ENCODE results near the gene FRMPD4. TPM values are rescaled to one million over a fixed set of nuclear protein-coding genes. Genes with fewer than 3 reads are reported as not detected.

The FRMPD4 gene
- total RNA-seq, 3 donors from 2014 or later (not counting 1 experiment from before 2014, with no cell fraction given), result not detected

GRCh38 chrX:12240491-12240890, 102.2 kb downstream of the FRMPD4 start:
- H3K27me3 ChIP-seq (ENCODE audit: control insufficient read depth, insufficient read depth, low read length), result no peaks in the 10 kb centered on the region
- ATAC-seq (no peak), DNase-seq (no peak)
- Mint-ChIP-seq H3K27ac (no peak overlapping the region), H3K4me1 (no peaks in the 10 kb centered on the region), H3K9me3 (no peaks in the 10 kb centered on the region), H3K4me3 (no peak overlapping the region), H3K36me3 (no peaks in the 10 kb centered on the region), H3K27me3 (ENCODE audit: low read depth in 2 of 2) (no peaks in the 10 kb centered on the region)
- H3K36me3 ChIP-seq (ENCODE audit: control insufficient read depth, insufficient read depth, low read length), result no peaks in the 10 kb centered on the region
- intact Hi-C loops (cut with micrococcal nuclease), result no loop called here
- TF ChIP-seq, protein P1, sequence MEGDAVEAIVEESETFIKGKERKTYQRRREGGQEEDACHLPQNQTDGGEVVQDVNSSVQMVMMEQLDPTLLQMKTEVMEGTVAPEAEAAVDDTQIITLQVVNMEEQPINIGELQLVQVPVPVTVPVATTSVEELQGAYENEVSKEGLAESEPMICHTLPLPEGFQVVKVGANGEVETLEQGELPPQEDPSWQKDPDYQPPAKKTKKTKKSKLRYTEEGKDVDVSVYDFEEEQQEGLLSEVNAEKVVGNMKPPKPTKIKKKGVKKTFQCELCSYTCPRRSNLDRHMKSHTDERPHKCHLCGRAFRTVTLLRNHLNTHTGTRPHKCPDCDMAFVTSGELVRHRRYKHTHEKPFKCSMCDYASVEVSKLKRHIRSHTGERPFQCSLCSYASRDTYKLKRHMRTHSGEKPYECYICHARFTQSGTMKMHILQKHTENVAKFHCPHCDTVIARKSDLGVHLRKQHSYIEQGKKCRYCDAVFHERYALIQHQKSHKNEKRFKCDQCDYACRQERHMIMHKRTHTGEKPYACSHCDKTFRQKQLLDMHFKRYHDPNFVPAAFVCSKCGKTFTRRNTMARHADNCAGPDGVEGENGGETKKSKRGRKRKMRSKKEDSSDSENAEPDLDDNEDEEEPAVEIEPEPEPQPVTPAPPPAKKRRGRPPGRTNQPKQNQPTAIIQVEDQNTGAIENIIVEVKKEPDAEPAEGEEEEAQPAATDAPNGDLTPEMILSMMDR (IDR thresholded peaks at IDR 0.05), result no peak
- no peak overlapping the region for H3K27ac ChIP-seq (ENCODE audit: low read length)
- no peak overlapping the region for H3K4me3 ChIP-seq (ENCODE audit: low read length)
- no peaks in the 10 kb centered on the region for H3K4me1 ChIP-seq (ENCODE audit: control insufficient read depth, insufficient read depth, low read length)
- H3K9me3 ChIP-seq (ENCODE audit: control insufficient read depth, insufficient read depth, low read length), result no peaks in the 10 kb centered on the region
- WGBS (ENCODE audit: insufficient coverage), result 88% methylated on average over 1 of the region's 1 CpG

DNA sequence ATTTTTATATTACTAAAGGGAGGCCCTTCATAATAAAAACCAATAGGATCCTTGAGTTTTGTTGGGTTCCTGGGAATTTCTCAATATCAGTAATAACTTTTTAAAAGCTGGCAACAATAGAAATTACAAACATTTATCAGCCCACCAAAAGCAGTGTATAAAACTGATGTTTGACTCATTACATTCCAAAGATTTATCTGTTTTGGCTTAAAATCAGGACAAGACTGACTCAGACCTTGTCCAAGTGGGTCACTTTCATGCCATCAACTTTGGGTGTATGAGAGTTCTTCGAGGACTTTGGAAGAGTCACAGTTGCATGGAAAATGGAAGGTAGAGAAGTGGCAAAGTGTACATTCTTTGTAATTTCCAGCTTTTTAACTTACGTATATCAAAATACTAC, 102.8 kb downstream of the FRMPD4 start:
- no peak overlapping the region for H3K4me3 Mint-ChIP-seq
- Histone ChIP-seq H3K27me3 (ENCODE audit: control insufficient read depth, insufficient read depth, low read length) (no peaks in the 10 kb centered on the region), H3K36me3 (ENCODE audit: control insufficient read depth, insufficient read depth, low read length) (no peaks in the 10 kb centered on the region), H3K4me1 (ENCODE audit: control insufficient read depth, insufficient read depth, low read length) (no peaks in the 10 kb centered on the region), H3K9me3 (ENCODE audit: control insufficient read depth, insufficient read depth, low read length) (no peaks in the 10 kb centered on the region), H3K4me3 (ENCODE audit: low read length) (no peak overlapping the region), H3K27ac (ENCODE audit: low read length) (no peak overlapping the region)
- ATAC-seq, result no peak
- no peaks in the 10 kb centered on the region for H3K4me1 Mint-ChIP-seq
- no peaks in the 10 kb centered on the region for H3K9me3 Mint-ChIP-seq
- DNase-seq, result no peak
- intact Hi-C loops (cut with micrococcal nuclease), result no loop called here
- H3K36me3 Mint-ChIP-seq, result no peaks in the 10 kb centered on the region
- TF ChIP-seq, protein P1 (IDR thresholded peaks at IDR 0.05), result no peak
- H3K27ac Mint-ChIP-seq, result no peak overlapping the region
- no peaks in the 10 kb centered on the region for H3K27me3 Mint-ChIP-seq (ENCODE audit: low read depth in 2 of 2)
- WGBS (ENCODE audit: insufficient coverage), result 89% methylated on average over 2 of the region's 2 CpGs

DNA sequence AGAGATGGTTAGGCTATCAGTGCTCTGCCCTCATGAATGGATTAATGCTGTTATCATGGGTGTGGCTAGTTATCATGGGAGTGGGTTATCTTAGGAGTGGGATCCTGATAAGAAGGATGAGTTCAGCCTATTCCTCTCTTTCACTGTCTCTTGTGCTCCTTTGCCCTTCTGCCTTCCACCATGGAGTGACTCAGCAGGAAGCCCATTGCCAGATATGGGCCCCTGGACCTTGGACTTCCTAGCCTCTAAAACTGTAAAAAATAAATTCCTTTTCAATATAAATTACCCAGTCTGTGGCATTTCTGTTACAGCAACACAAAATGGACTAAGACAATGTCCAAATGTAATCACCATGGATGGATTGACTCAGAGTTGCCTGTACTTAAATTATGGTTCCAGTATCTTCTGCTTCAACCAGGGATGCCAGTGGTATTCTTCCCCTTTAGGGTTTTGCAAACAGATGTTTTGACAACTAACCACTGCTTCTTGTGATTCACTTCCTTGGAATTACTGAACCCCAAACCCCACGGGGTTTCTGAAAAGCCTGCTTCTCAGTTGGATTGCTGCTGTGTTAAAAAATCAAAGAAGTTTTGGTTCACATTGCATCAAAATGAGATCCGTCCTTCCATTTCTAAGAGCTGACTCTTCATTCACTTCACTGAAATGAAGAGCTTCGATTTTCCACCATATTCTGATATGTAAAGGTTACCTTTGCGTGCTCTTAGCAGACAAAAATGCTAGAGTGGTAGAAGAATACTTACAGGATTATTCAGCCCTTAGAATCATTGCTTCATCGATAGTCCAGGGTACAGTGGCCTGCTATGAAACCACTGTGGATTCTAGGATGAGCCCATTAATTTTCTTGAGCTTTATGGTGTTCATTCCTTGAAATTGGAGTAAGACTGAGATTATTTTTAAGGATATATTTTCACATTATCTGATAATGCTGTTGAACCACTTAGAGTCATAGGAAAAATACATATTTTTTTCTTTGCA, 107.7 kb downstream of the FRMPD4 start:
- Mint-ChIP-seq H3K4me3 (no peak overlapping the region), H3K27ac (no peak overlapping the region), H3K36me3 (no peaks in the 10 kb centered on the region), H3K27me3 (ENCODE audit: low read depth in 2 of 2) (no peaks in the 10 kb centered on the region), H3K4me1 (no peaks in the 10 kb centered on the region), H3K9me3 (peaks cover 0 to 2% of the 10 kb centered on the region in 2 donors)
- Histone ChIP-seq H3K4me1 (ENCODE audit: control insufficient read depth, insufficient read depth, low read length) (no peaks in the 10 kb centered on the region), H3K4me3 (ENCODE audit: low read length) (no peak overlapping the region), H3K9me3 (ENCODE audit: control insufficient read depth, insufficient read depth, low read length) (no peaks in the 10 kb centered on the region), H3K36me3 (ENCODE audit: control insufficient read depth, insufficient read depth, low read length) (no peaks in the 10 kb centered on the region), H3K27ac (ENCODE audit: low read length) (no peak overlapping the region), H3K27me3 (ENCODE audit: control insufficient read depth, insufficient read depth, low read length) (no peaks in the 10 kb centered on the region)
- intact Hi-C loops (cut with micrococcal nuclease), result no loop called here
- DNase-seq (no peak), ATAC-seq (no peak)
- TF ChIP-seq, protein P1 (IDR thresholded peaks at IDR 0.05), result no peak
- WGBS (ENCODE audit: insufficient coverage), result 89% methylated on average over 3 of the region's 5 CpGs
